Stimulated activated CD4-positive, alpha-beta T cell treated with anti-CD3 and anti-CD28 coated beads, TNF-alpha, amount 100 ng/mL, for 4 hours (primary cell): ENCODE results near the gene GNG13.
A peak's percentile ranks its signal among the peaks of the same experiment; 100 is the strongest.

Source experiments
- DNase-seq, 3 experiments: peaks; one replicate each; pipeline ENCODE4 v3.0.0-alpha.2; 2020; ENCODE audit warnings: low read depth in 3 of 3

The GNG13 gene

GRCh38 chr16:794091-794822, 6.3 kb downstream of the GNG13 start:
- no peak for DNase-seq

- DNase-seq, result no peak
Measured at GRCh38 chr16:793414-793813, 7.1 kb downstream of the GNG13 start.

- DNase-seq, result no peak
Measured at GRCh38 chr16:792221-792995, 8.1 kb downstream of the GNG13 start.

- no peak for DNase-seq
Measured at GRCh38 chr16:791131-791530, 9.4 kb downstream of the GNG13 start.

- no peak for DNase-seq
Measured at GRCh38 chr16:790086-790485, 10.4 kb downstream of the GNG13 start.

- no peak for DNase-seq
Measured at GRCh38 chr16:789191-789850, 11.2 kb downstream of the GNG13 start.

GRCh38 chr16:788399-789126, 12.0 kb downstream of the GNG13 start, which contains the start of gene CHTF18:
CHTF18 (plus strand) TSS chr16:788620; CDS start chr16:788685, 65 bp downstream.
- peak; percentile 88 to 92 (median 91) for DNase-seq

- no peak for DNase-seq
Measured at GRCh38 chr16:787978-788398, 12.5 kb downstream of the GNG13 start, which contains the start of gene RPUSD1. RPUSD1 (minus strand) TSS chr16:788381; CDS start chr16:787737, 644 bp downstream.

GRCh38 chr16:787321-787966, 13.1 kb downstream of the GNG13 start:
- DNase-seq, result no peak

GRCh38 chr16:785563-786535, 14.7 kb downstream of the GNG13 start:
- peak; percentile 56 to 65 (median 58) for DNase-seq

- DNase-seq, result no peak
Measured at GRCh38 chr16:784431-784830, 16.1 kb downstream of the GNG13 start.

GRCh38 chr16:783404-784161, 17.0 kb downstream of the GNG13 start:
- DNase-seq, result no peak

GRCh38 chr16:782766-783403, 17.6 kb downstream of the GNG13 start:
- DNase-seq, result no peak

GRCh38 chr16:782258-782657, 18.3 kb downstream of the GNG13 start:
- DNase-seq, result no peak

- DNase-seq, result no peak
Measured at GRCh38 chr16:781346-782010, 19.1 kb downstream of the GNG13 start.

- DNase-seq, result no peak
Measured at GRCh38 chr16:780296-780695, 20.2 kb downstream of the GNG13 start.

- no peak for DNase-seq
Measured at GRCh38 chr16:779561-779960, 21.0 kb downstream of the GNG13 start.

GRCh38 chr16:778909-779527, 21.5 kb downstream of the GNG13 start:
- DNase-seq, result no peak
